Jurkat, Clone E6-1 (cell line): ENCODE results near the gene AGPAT4.

Experiments used
- DNase-seq: peaks from one replicate; pipeline ENCODE4 v3.0.0-alpha.2; 2011; ENCODE audit warnings: low read depth, low spot score
- H3K4me3 ChIP-seq: 2 replicates; pipeline ENCODE4 v1.5.1; 2011; ENCODE audit warnings: mild to moderate bottlenecking, low read length, control low read depth, moderate library complexity

AGPAT4 gene

GRCh38 chr6:161292145-161292544 lies 18.3 kb upstream of the AGPAT4 start:
- no peak for DNase-seq
- no peak overlapping the region for H3K4me3 ChIP-seq

GRCh38 chr6:161290751-161291150 lies 16.9 kb upstream of the AGPAT4 start:
- no peak overlapping the region for H3K4me3 ChIP-seq
- DNase-seq: no peak

- no peak for DNase-seq
- H3K4me3 ChIP-seq: no peak overlapping the region
These were observed 10.8 kb upstream of the AGPAT4 start for GRCh38 chr6:161284653-161285052.

GRCh38 chr6:161281092-161281491 lies 7.2 kb upstream of the AGPAT4 start:
- DNase-seq: no peak
- no peak overlapping the region for H3K4me3 ChIP-seq

GRCh38 chr6:161279677-161280415 lies 6.0 kb upstream of the AGPAT4 start:
- DNase-seq: no peak
- no peak overlapping the region for H3K4me3 ChIP-seq

- H3K4me3 ChIP-seq: no peak overlapping the region
- no peak for DNase-seq
These were observed 2.8 kb upstream of the AGPAT4 start for GRCh38 chr6:161276605-161277155.

GRCh38 chr6:161274898-161275297 lies 1.0 kb upstream of the AGPAT4 start:
- H3K4me3 ChIP-seq: no peak overlapping the region
- DNase-seq: no peak

- no peak for DNase-seq
- H3K4me3 ChIP-seq: peak overlapping the region; percentile 72
These were observed 612 bp upstream of the AGPAT4 start for GRCh38 chr6:161274488-161274858.

- H3K4me3 ChIP-seq: peak overlapping the region; percentile 72
- peak; percentile 30 for DNase-seq
These were observed 548 bp downstream of the AGPAT4 start for GRCh38 chr6:161273274-161273751.

- DNase-seq: no peak
- H3K4me3 ChIP-seq: peak overlapping the region; percentile 72
These were observed 1.1 kb downstream of the AGPAT4 start for GRCh38 chr6:161272635-161273273.

GRCh38 chr6:161271343-161272030 lies 2.4 kb downstream of the AGPAT4 start:
- H3K4me3 ChIP-seq: no peak overlapping the region
- DNase-seq: no peak

GRCh38 chr6:161270116-161270515 lies 3.7 kb downstream of the AGPAT4 start:
- no peak for DNase-seq
- no peak overlapping the region for H3K4me3 ChIP-seq

- H3K4me3 ChIP-seq: no peak overlapping the region
- no peak for DNase-seq
These were observed 4.6 kb downstream of the AGPAT4 start for GRCh38 chr6:161269310-161269709.

GRCh38 chr6:161268531-161269210 lies 5.2 kb downstream of the AGPAT4 start:
- DNase-seq: no peak
- H3K4me3 ChIP-seq: no peak overlapping the region

GRCh38 chr6:161266513-161267230 lies 7.2 kb downstream of the AGPAT4 start:
- no peak overlapping the region for H3K4me3 ChIP-seq
- DNase-seq: no peak

- no peak overlapping the region for H3K4me3 ChIP-seq
- DNase-seq: no peak
These were observed 7.9 kb downstream of the AGPAT4 start for GRCh38 chr6:161265975-161266374.

GRCh38 chr6:161265554-161265953 lies 8.3 kb downstream of the AGPAT4 start:
- no peak overlapping the region for H3K4me3 ChIP-seq

GRCh38 chr6:161264181-161264580 lies 9.7 kb downstream of the AGPAT4 start:
- no peak overlapping the region for H3K4me3 ChIP-seq
- no peak for DNase-seq

More at GRCh38 chr6:161265554-161265953, 8.3 kb downstream of the AGPAT4 start:
- no peak for DNase-seq

- DNase-seq: no peak
These were observed 12.0 kb downstream of the AGPAT4 start for GRCh38 chr6:161261816-161262215.

More at GRCh38 chr6:161261816-161262215, 12.0 kb downstream of the AGPAT4 start:
- no peak overlapping the region for H3K4me3 ChIP-seq
